NCI-H524 treated with DMSO at 0.1 percent for 48 hours (cell line): ENCODE measurements around the gene MFAP2.
"Not testable (repeated sequence)": the region's sequence is repeated elsewhere in the genome, so short reads cannot be mapped to it uniquely, and the experiment has no call there.

Source experiments
- DNase-seq: peaks from one replicate; lab custom pipeline; 2025; lab: John Stamatoyannopoulos, UW

Gene MFAP2

GRCh38 chr1:16979475-16980327, 719 bp downstream of the MFAP2 start:
- DNase-seq, result no peak

DNA sequence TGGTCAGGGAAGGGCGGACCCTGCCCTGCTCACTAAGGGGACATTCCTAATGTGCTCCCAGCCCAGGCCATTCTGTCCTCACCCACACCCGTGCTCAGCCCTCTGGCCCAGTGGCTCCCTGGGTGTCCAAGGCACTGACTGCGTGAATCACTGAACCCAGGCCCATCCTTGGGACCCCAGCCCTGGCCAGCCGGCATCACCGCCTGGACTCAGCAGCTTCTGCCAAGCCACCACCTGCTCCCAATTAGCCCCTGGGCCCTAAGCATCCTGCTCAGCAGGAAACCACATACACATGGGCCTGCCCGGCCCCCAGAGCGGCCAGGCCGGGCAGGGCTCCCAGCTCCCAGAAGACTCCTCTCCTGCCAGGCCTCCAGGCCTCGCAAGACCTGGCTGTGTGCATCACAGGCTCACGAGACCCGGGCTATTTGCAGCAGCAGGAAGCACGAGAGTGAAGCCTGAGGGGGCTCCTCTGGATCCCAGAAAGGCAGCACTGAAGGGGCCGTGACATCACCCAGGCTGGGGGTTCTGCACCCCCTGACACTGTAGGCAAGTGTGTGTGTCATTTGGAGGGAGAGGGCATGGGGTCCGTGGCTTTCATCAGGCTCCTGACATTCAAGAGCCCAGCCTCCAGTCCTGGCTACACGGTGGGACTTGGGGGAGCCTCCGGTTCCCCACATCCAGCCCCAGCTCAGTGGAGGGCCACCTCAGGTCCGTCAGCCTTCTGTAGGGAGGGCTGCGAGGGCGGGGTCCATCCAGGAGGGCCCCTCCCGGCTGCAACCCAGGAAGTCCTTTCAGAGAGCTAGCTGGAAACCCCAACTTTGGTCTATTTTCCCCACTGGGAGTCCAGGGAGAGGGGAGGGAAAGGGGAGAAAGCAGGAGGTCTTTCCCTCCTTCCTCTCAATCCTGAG, 1.6 kb downstream of the MFAP2 start:
- DNase-seq, result no peak

GRCh38 chr1:16978139-16978538, 2.3 kb downstream of the MFAP2 start:
- no peak for DNase-seq

DNA sequence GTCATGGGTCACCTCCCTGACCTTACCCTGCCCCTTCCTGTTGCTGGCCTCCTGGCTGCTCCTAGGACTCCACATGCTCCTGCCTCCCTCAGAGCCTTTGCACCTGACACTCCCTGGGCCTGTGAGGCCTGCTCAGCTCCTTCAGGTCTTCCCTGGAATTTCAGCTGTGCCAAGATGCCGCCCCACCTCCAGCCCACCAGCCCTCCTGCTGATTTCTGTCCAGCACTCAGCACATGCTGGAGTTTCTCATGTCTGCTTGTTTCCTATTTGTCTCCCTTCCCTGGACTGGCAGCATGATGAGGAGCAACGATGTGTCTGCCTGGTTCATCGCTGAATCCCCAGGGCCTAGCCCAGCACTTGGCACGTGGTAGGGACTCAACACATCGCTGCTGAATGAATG, 3.0 kb downstream of the MFAP2 start:
- no peak for DNase-seq

GRCh38 chr1:16976966-16977365, 3.5 kb downstream of the MFAP2 start:
- no peak for DNase-seq

DNA sequence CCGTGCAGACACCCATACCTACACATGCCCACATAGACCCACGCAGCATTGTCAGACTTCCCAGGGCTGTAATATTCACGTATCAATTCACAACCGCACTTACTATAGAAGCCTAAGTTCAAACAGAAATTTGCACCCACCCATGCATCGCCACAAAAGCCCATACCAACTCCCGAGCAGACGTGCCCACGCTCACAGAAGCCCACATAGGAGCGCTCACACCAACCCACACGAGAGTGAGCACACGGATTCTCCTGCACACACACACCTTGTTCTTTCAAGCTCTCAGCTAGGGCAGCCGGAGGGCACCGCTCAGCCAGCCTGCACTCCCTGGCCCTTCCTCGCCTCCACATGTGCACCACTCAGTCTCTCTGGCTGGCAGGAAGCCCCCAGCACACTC, 4.6 kb downstream of the MFAP2 start:
- no peak for DNase-seq

- DNase-seq, result no peak
Observed at GRCh38 chr1:16975211-16975610, 5.2 kb downstream of the MFAP2 start.

DNA sequence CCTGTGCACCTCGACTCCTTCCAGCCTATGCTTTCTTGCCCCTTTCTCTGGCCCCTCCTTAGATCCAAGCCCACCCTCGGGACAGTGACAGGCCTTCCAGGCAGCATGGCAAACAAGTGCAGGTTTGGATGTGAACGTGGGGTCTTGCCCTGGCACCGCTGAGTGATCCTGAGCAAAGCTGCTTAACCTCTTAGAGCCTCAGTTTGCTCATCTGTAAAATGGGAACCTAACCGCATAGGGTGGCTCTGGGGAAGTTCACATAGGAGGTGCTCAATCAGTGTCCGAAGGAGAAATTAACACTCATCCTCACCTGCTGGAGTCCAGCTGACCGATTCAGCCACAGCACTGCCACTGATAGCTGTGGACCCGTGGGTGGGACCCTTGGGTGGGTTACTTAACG, 7.2 kb downstream of the MFAP2 start:
- DNase-seq, result no peak

DNA sequence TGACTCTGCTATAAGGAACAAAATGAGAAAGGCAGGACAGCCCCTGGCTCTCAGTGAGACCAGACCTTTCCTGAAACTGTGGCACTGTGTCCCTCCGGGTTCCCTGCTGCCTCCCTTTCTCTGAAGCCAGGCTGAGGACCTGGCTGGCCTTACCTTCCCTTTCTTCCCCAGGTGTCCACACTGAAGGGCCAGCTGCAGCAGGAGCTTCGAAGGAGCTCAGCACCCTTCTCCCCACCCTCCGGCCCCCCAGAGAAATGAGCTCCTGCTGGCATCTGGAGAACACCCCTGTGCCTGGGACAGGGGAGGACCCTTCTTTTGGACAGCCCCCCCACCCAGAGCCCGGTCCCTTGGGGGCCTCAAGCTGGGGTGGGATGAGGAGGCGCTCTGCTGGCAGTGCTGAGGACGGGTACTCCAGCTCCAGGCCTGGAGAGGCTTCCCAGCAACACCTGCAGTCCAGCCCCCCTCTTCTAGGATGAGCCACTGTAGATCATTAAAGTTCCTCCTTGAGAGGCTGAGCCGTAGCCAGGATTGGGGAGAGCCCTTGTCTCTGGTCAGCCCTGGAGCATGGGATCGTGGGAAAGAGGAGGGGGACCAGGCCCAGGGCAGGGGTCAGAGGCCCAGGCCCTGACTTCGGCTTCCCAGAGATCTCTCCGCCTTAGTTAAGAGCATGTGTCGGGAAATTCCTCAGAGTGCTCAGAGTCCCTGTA, 8.1 kb downstream of the MFAP2 start:
- DNase-seq, result no peak

GRCh38 chr1:16971341-16972188, 8.9 kb downstream of the MFAP2 start:
- no peak for DNase-seq

DNA sequence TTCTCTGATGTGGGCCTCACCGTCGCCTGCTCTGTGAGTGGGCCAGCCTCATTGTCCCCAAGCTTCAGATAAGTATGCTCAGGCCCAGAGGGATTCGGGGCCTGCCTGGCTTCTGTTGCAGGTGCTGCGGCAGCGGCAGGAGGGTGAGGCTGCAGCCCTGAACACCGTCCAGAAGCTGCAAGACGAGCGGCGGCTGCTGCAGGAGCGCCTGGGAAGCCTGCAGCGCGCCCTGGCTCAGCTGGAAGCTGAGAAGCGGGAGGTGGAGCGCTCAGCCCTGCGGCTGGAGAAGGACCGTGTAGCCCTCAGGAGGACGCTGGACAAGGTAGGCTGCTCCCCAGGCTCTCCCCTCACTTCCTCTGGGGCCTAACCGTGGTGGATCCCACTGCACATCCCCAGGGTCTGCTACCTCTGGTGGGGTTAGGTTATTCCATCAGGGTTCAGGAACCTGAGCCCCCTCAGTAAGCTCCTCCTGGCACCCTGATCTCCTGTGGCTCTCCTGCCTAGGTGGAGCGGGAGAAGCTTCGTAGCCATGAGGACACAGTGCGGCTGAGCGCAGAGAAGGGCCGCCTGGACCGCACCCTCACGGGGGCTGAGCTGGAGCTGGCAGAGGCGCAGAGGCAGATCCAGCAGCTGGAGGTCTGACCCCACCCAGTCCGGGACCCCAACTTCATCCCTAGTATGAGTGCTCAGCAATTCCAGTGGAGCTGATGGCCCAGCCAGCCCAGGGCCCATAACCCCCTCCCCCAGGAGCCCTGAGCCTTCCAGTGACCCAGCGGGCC, 10.1 kb downstream of the MFAP2 start:
- DNase-seq, result no peak

- no peak for DNase-seq
Observed at GRCh38 chr1:16969651-16970050, 10.8 kb downstream of the MFAP2 start.

- no peak for DNase-seq
Observed at GRCh38 chr1:16969057-16969611, 11.3 kb downstream of the MFAP2 start.

GRCh38 chr1:16968372-16968771, 12.0 kb downstream of the MFAP2 start:
- no peak for DNase-seq

DNA sequence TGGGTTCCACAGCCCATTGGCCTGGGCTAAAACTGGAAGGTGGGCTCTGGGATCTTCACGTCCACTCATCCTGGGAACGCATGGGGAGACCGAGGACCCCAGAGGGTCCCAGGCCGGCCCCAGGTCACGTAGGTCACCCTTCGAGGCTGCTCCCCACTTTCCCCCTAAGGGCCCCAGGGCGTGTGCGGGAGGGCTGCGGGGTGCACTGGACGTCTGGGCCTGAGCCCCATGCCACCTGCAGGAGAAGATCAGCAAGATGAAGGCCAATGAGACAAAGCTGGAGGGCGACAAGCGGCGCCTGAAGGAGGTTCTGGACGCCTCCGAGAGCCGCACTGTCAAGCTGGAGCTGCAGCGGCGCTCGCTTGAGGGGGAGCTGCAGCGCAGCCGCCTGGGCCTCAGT, 12.5 kb downstream of the MFAP2 start:
- DNase-seq, result no peak

- no peak for DNase-seq
Observed at GRCh38 chr1:16967095-16967575, 13.3 kb downstream of the MFAP2 start.

DNA sequence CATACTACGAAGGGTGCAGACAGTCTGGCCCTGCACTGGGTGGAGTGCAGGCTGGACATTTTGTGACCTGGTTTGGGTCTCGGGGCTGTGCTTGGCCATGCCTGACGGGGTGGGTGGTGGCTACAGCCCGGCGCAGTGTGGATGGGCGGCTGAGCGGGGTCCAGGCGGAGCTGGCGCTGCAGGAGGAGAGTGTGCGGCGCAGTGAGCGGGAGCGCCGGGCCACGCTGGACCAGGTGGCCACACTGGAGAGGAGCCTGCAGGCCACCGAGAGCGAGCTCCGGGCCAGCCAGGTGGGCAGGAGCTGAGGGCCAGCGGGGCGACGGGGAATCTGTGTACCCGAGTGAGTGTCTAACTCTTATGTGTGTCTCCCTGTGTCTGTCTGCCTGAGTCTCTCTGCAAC, 14.1 kb downstream of the MFAP2 start:
- no peak for DNase-seq

DNA sequence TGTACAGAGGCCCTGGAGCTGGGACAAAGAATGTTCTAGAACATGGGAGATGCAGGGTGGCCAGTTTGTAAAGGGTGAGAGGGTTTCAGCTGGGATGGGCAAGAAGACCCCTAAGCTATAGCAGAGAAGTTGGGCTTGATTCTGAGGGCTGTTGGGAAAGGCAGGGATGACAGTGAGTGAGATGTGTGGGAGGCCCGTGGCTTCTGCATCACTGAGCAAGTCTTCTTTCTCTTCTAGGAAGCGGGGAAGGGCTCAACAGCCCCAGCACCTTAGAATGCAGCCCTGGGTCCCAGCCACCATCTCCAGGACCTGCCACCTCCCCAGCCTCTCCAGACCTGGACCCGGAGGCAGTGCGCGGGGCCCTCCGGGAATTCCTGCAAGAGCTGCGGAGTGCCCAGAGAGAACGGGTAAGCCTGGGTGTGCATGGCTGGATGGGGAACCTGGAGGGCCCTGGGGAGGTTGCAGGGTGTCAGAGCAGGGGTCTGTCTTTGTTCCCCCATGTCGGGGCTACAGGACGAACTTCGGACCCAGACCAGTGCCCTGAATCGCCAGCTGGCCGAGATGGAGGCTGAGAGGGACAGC, 14.8 kb downstream of the MFAP2 start:
- DNase-seq, result no peak

DNA sequence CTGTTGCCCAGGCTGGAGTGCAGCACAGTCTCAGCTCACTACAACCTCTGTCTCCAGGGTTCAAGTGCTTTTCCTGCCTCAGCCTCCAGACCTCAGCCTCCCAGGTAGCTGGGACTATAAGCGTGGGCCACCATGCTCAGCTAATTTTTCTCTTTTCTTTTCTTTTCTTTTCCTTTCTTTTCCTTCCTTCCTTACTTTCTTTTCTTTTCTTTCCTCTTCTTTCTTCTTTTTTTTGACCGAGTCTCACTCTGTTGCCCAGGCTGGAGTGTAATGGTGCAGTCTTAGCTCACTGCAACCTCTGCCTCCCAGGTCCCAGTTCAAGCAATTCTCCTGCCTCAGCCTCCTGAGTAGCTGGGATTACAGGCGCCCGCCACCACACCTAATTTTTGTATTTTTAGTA, 16.3 kb downstream of the MFAP2 start:
- not testable (repeated sequence) for DNase-seq
